ENCODE measurements around the gene MYCBP2.

GRCh38 chr13:77338961-77339401 is 12.1 kb upstream of the MYCBP2 start:
- TF ChIP-seq CTCF (IDR thresholded peaks at IDR 0.05): no peak
- no peak for TF ChIP-seq POLR2A (IDR thresholded peaks at IDR 0.05)
